SK-N-SH treated with all-trans-retinoic acid at 6 μM for 48 hours (cell line): Measurements from ENCODE around the gene ZEB1.

Experiments used
- ATAC-seq: fragments of 200-7000 bp; cut with Tn5 transposase; 3 replicates; pipeline ENCODE4 v1.9.1; 2020; ENCODE audit warnings: mild to moderate bottlenecking, moderate library complexity
- ARNTL ChIP-seq: fragments of 450-650 bp; formaldehyde crosslinking; IDR thresholded peaks from 2 replicates; pipeline ENCODE4 v1.5.0; 2020; ENCODE audit warnings: low read depth, mild to moderate bottlenecking, moderate library complexity, borderline replicate concordance
- BACH2 ChIP-seq: fragments of 250-450 bp; sonication (Bioruptor Pico); IDR thresholded peaks from 2 replicates; pipeline ENCODE4 v1.9.0; 2021; ENCODE audit warnings: mild to moderate bottlenecking, borderline replicate concordance
- CSDC2 ChIP-seq: fragments of 250-450 bp; sonication (Bioruptor Pico); IDR thresholded peaks from 2 replicates; pipeline ENCODE4 v1.5.0; 2020; ENCODE audit warnings: mild to moderate bottlenecking, moderate library complexity
- ESRRG ChIP-seq: fragments of 250-450 bp; sonication (Bioruptor Pico); IDR thresholded peaks from 2 replicates; pipeline ENCODE4 v1.6.1; 2021; ENCODE audit warnings: mild to moderate bottlenecking
- GLIS3 ChIP-seq: fragments of 250-450 bp; sonication (Bioruptor Pico); IDR thresholded peaks from 2 replicates; pipeline ENCODE4 v1.5.0; 2020; ENCODE audit warnings: mild to moderate bottlenecking, moderate library complexity
- ISL1 ChIP-seq: fragments of 250-450 bp; sonication (Bioruptor Pico); IDR thresholded peaks from 2 replicates; pipeline ENCODE4 v2.1.2; 2022; ENCODE audit warnings: mild to moderate bottlenecking, moderate library complexity
- OSR1 ChIP-seq: fragments of 250-450 bp; sonication (Bioruptor Pico); IDR thresholded peaks from 2 replicates; pipeline ENCODE4 v1.8.0; 2022; ENCODE audit warnings: moderate library complexity, mild to moderate bottlenecking, inconsistent platforms
- POU6F1 ChIP-seq: fragments of 250-450 bp; sonication (Bioruptor Pico); IDR thresholded peaks from 2 replicates; pipeline ENCODE4 v1.8.0; 2021; ENCODE audit warnings: low read depth, mild to moderate bottlenecking, moderate library complexity, borderline replicate concordance
- PPARA ChIP-seq: fragments of 250-450 bp; sonication (Bioruptor Pico); IDR thresholded peaks from 2 replicates; pipeline ENCODE4 v1.5.0; 2020; ENCODE audit warnings: mild to moderate bottlenecking, borderline replicate concordance
- RARB ChIP-seq: fragments of 250-450 bp; sonication (Bioruptor Pico); IDR thresholded peaks from 2 replicates; pipeline ENCODE4 v1.8.0; 2021; ENCODE audit warnings: mild to moderate bottlenecking, moderate library complexity
- SNAI2 ChIP-seq: fragments of 250-450 bp; sonication (Bioruptor Pico); IDR thresholded peaks from 2 replicates; pipeline ENCODE4 v1.5.0; 2020; ENCODE audit warnings: mild to moderate bottlenecking, moderate library complexity
- TCF4 ChIP-seq: fragments of 250-450 bp; sonication (Bioruptor Pico); IDR thresholded peaks from 2 replicates; pipeline ENCODE4 v1.8.0; 2021; ENCODE audit warnings: mild to moderate bottlenecking, moderate library complexity, borderline replicate concordance
- TOX ChIP-seq: fragments of 250-450 bp; sonication (Bioruptor Pico); IDR thresholded peaks from 2 replicates; pipeline ENCODE4 v1.8.0; 2021; ENCODE audit warnings: mild to moderate bottlenecking, moderate library complexity, borderline replicate concordance
- ZC3H10 ChIP-seq: fragments of 250-450 bp; sonication (Bioruptor Pico); IDR thresholded peaks from 2 replicates; pipeline ENCODE4 v1.5.1; 2021; ENCODE audit warnings: mild to moderate bottlenecking, moderate library complexity
- ZFP3 ChIP-seq: fragments of 250-450 bp; sonication (Bioruptor Pico); IDR thresholded peaks from 2 replicates; pipeline ENCODE4 v1.5.0; 2020; ENCODE audit warnings: mild to moderate bottlenecking, moderate library complexity
- ZFP30 ChIP-seq: fragments of 450-650 bp; formaldehyde crosslinking; IDR thresholded peaks from 2 replicates; pipeline ENCODE4 v1.5.0; 2022; ENCODE audit warnings: mild to moderate bottlenecking, moderate library complexity
- ZNF565 ChIP-seq: fragments of 450-650 bp; formaldehyde crosslinking; conservative IDR thresholded peaks from 2 replicates; pipeline ENCODE4 v1.5.0; 2020; ENCODE audit warnings: low read depth, mild to moderate bottlenecking, moderate library complexity
- ZNF70 ChIP-seq: fragments of 450-650 bp; formaldehyde crosslinking; IDR thresholded peaks from 2 replicates; pipeline ENCODE4 v1.5.0; 2020; ENCODE audit warnings: mild to moderate bottlenecking, moderate library complexity
- ZNF8 ChIP-seq: fragments of 450-650 bp; formaldehyde crosslinking; IDR thresholded peaks from 2 replicates; pipeline ENCODE4 v1.5.0; 2020; ENCODE audit warnings: mild to moderate bottlenecking, moderate library complexity
- TF ChIP-seq, protein P1 (sequence below): fragments of 250-450 bp; sonication (Bioruptor Pico); IDR thresholded peaks from 2 replicates; pipeline ENCODE4 v1.5.1; 2020; ENCODE audit warnings: low read depth, mild to moderate bottlenecking, moderate library complexity
- TF ChIP-seq, protein P2 (sequence below): fragments of 250-450 bp; sonication (Bioruptor Pico); IDR thresholded peaks from 2 replicates; pipeline ENCODE4 v1.5.1; 2021; ENCODE audit warnings: mild to moderate bottlenecking, moderate library complexity
- TF ChIP-seq, protein P3 (sequence below): fragments of 250-450 bp; sonication (Bioruptor Pico); IDR thresholded peaks from 2 replicates; pipeline ENCODE4 v1.8.0; 2020; ENCODE audit warnings: mild to moderate bottlenecking, moderate library complexity, borderline replicate concordance

Gene ZEB1

DNA sequence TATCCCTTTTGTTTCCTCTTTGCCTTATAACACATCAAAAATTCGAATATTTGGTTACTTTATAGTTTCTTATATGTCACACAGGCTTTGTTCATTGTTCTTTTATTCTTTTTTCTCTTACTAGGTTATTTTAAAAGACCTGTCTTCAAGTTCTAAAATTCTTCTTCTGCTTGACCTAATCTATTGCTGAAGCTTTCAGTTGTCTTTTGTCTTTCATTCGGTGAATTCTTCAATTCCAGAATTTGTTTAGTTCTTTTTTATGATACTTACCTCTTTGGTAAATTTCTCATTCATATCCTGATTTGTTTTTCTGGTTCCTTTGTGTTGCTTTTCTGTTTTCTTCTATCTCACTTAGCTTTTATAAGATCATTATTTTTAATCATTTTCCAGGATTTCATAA, 188.4 kb downstream of the ZEB1 start:
- TF ChIP-seq TOX (CRISPR knock-in tag): no peak
- TF ChIP-seq ZNF565 (CRISPR knock-in tag): no peak
- no peak for TF ChIP-seq RARB (CRISPR knock-in tag)
- TF ChIP-seq OSR1: no peak
- TF ChIP-seq TCF4 (CRISPR knock-in tag): no peak
- no peak for TF ChIP-seq PPARA (CRISPR knock-in tag)
- TF ChIP-seq ZNF70: no peak
- no peak for TF ChIP-seq ZC3H10 (CRISPR knock-in tag)
- TF ChIP-seq, protein P1, sequence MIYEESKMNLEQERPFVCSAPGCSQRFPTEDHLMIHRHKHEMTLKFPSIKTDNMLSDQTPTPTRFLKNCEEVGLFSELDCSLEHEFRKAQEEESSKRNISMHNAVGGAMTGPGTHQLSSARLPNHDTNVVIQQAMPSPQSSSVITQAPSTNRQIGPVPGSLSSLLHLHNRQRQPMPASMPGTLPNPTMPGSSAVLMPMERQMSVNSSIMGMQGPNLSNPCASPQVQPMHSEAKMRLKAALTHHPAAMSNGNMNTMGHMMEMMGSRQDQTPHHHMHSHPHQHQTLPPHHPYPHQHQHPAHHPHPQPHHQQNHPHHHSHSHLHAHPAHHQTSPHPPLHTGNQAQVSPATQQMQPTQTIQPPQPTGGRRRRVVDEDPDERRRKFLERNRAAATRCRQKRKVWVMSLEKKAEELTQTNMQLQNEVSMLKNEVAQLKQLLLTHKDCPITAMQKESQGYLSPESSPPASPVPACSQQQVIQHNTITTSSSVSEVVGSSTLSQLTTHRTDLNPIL (CRISPR knock-in tag): no peak
- TF ChIP-seq SNAI2: no peak
- TF ChIP-seq GLIS3 (CRISPR knock-in tag): no peak
- ATAC-seq: no peak

DNA sequence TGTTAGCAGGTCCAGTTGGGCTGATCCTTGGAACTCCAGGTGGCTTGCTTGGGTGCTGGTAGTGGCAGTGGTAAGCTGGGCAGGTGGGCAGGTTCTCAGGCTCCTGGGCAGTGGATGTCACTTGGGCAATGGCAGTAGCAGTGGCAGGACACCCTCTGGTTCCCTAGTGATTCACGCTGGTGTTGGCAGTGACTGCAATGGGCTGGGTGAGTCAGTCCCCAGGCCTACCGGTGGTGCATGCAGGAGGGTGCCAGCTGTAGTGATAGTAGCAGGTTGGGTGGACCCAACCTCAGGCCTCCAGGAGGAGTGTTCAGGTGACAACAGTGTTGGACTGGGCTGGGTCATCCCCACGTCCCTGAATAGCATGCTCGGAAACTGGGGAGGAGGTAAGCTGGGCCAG, 189.2 kb downstream of the ZEB1 start:
- no peak for TF ChIP-seq ZNF565 (CRISPR knock-in tag)
- no peak for TF ChIP-seq ISL1
- TF ChIP-seq RARB (CRISPR knock-in tag): no peak
- no peak for TF ChIP-seq ZNF8
- TF ChIP-seq ARNTL (CRISPR knock-in tag): no peak
- no peak for TF ChIP-seq CSDC2 (CRISPR knock-in tag)
- TF ChIP-seq ZFP30 (CRISPR knock-in tag): no peak
- TF ChIP-seq TOX (CRISPR knock-in tag): no peak
- TF ChIP-seq GLIS3 (CRISPR knock-in tag): no peak
- no peak for TF ChIP-seq SNAI2
- TF ChIP-seq PPARA (CRISPR knock-in tag): no peak
- no peak for TF ChIP-seq TCF4 (CRISPR knock-in tag)
- no peak for TF ChIP-seq ZFP3 (CRISPR knock-in tag)
- TF ChIP-seq ESRRG: no peak
- TF ChIP-seq, protein P2, sequence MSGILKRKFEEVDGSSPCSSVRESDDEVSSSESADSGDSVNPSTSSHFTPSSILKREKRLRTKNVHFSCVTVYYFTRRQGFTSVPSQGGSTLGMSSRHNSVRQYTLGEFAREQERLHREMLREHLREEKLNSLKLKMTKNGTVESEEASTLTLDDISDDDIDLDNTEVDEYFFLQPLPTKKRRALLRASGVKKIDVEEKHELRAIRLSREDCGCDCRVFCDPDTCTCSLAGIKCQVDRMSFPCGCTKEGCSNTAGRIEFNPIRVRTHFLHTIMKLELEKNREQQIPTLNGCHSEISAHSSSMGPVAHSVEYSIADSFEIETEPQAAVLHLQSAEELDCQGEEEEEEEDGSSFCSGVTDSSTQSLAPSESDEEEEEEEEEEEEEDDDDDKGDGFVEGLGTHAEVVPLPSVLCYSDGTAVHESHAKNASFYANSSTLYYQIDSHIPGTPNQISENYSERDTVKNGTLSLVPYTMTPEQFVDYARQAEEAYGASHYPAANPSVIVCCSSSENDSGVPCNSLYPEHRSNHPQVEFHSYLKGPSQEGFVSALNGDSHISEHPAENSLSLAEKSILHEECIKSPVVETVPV (CRISPR knock-in tag): no peak
- TF ChIP-seq, protein P1 (CRISPR knock-in tag): no peak
- TF ChIP-seq POU6F1 (CRISPR knock-in tag): no peak
- TF ChIP-seq, all 23 proteins: peak for 0
- no peak for ATAC-seq

DNA sequence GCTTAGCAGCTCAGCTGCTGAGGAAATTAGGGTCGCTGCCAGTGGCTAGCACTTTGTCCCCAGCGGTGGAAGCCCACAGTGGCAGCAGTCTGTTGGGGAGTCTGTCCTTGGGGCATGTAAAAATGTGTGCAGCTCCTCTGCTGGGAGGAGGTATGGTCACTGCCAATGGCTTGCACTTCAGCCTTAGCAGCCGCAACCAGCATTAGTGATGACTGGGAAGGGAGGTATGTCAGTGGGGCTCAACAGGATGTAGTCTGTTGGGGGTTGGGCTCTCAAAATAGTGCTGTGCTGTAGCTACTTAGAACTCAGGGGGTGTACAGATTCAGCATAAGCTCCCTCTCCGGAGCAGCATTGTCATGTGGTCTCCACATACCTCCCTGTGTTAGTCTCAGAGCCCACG, 189.9 kb downstream of the ZEB1 start:
- no peak for TF ChIP-seq RARB (CRISPR knock-in tag)
- TF ChIP-seq, protein P2 (CRISPR knock-in tag): no peak
- no peak for TF ChIP-seq TCF4 (CRISPR knock-in tag)
- no peak for TF ChIP-seq OSR1
- TF ChIP-seq, protein P3, sequence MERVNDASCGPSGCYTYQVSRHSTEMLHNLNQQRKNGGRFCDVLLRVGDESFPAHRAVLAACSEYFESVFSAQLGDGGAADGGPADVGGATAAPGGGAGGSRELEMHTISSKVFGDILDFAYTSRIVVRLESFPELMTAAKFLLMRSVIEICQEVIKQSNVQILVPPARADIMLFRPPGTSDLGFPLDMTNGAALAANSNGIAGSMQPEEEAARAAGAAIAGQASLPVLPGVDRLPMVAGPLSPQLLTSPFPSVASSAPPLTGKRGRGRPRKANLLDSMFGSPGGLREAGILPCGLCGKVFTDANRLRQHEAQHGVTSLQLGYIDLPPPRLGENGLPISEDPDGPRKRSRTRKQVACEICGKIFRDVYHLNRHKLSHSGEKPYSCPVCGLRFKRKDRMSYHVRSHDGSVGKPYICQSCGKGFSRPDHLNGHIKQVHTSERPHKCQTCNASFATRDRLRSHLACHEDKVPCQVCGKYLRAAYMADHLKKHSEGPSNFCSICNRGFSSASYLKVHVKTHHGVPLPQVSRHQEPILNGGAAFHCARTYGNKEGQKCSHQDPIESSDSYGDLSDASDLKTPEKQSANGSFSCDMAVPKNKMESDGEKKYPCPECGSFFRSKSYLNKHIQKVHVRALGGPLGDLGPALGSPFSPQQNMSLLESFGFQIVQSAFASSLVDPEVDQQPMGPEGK: no peak
- no peak for TF ChIP-seq ARNTL (CRISPR knock-in tag)
- TF ChIP-seq, protein P1 (CRISPR knock-in tag): no peak
- no peak for TF ChIP-seq BACH2 (CRISPR knock-in tag)
- no peak for TF ChIP-seq ESRRG
- TF ChIP-seq ZC3H10 (CRISPR knock-in tag): no peak
- TF ChIP-seq PPARA (CRISPR knock-in tag): no peak
- TF ChIP-seq, all 23 proteins: peak for 0
- no peak for ATAC-seq
